Measurements from ENCODE around the gene RSPH10B.
"Not testable (repeated sequence)": the region's sequence is repeated elsewhere in the genome, so short reads cannot be mapped to it uniquely, and the experiment has no call there.

The RSPH10B gene

DNA sequence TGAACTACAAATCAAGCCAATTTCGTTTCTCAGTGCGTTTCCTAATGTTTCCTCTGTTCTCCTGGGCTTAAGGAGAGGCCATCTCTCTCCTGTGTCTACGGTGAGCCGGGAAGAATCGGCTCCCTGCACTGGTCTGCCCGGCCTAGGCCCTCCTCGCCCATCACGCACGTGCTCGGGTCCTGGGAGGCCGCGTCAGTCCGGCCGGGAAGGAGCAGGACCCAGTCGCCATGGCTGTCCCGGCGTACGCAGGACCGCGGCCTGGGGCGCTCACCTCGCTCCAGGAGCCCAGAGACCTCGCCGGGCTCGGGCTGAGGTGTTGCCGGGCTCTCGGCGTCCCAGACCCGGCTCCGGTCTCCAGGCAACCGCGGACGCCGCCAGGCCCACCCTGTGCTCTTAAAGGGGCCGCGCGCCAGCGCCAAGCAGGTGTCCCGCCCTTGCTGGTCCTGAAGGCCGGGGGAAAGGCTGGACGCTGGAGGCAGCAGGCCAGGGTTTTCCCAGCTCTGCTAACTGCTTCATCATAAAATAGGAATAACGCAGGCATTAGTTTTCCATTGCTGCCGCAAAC is at the start of gene RSPH10B:
TSS of gene RSPH10B (minus strand) at position 343 of the 565 bp plus-strand sequence. CDS start 3,573 bp downstream, outside the sequence.
- not testable (repeated sequence) for DNase-seq (ENCODE audit: low spot score); FAIRE-seq

DNA sequence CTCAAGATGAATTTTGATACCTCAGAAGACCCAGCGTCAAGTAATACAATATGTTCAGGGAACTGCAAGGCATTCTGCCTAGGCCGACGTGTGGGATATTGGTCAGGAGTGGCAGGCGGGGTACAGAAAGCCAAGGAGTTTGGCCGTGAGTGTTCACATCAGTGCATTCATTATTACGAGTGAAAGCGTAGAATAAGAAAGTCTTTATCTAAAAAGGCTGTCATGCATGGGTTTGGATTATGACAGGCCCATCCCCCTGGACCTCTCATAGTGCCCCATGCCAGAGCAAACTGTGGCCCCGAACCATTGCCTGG is 46.1 kb upstream of the RSPH10B start:
- FAIRE-seq (no peak), DNase-seq (ENCODE audit: low spot score) (no peak)

DNA sequence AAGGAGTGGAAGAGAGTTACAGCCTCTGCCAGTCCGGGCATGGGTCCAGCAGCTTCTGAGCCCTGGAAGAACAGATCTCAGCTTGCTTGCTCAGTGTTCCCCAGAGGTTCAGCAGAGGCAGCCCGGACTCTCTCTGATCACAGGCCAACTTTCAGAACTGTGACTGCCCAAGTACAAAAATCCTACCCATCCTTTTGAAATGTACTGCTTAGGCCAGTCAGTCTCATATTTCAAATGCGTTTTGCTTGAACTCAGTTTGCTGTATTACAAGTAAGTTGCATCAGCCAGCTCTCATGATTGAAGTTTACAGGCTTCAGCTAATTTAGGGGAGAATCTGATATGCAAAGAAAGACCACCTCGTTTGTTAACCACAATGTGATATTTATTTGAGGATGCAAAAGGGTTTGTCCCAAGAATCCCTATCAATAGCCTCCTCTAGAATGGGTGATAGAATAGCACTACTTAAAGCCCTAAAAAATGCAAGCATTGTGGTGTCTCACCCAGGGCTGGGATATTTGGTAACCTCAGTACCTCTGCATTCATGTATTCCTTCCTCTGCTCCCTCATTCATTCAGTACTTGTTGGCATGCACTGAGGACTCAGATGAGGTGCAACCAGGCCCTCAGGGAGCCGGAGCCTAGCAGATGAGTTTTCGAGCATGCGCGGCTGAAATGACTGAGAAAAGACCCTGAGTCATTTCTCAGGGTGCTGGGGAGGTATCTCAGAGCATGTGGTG is 45.6 kb upstream of the RSPH10B start:
- FAIRE-seq (no peak), DNase-seq (ENCODE audit: low spot score) (no peak)

DNA sequence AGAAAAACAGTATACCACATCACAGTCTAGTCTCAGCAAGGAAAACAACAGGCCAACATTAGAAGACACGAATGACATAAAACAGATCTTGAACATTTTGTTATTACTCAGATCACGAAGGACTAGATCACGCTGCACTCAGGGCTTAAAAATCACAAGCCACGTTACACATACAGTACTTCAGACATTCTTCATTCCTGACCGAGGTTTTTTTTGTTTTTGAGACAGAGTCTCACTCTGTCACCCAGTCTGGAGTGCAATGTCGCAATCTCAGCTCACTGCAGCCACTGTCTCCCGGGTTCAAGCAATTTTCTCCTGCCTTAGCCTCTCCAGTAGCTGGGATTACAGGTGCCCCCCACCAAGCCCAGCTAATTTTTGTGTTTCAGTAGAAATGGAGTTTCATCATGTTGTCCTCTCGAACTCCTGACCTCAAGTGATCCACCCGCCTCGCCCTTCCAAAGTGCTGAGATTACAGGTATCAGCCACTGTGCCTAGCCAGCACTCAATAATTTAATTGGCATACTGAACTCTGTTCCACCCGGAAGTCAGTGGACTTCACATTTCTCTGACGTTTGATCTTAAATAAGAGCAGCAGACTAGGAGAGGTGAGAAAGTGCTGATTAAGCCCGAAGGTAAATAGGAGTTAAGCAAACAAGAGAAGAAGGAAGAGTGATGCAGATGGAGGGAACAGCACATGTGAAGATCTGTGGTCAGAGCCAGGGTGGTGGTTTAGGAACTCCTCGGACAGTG is 42.0 kb upstream of the RSPH10B start:
- no peak for FAIRE-seq
- DNase-seq (ENCODE audit: low spot score), result no peak

DNA sequence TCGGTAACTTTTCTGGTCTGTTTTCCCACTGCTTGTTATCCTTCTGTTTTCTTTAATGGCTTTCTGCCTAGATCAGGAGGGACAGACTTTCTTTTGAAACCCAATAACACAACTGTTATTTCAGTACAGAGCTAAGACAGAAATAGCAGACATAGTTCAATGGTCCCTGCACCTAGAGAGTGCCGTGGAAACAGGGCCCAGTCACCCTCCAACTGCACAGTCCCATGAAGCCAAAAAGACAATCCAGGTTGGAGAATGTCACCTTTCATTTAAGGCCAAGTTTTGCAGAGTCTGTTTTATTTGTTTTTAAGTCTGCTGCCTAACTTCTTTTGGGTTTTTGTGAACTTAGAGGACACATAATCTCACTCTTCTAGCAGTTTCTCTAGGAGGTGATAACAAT is 41.1 kb upstream of the RSPH10B start:
- DNase-seq (ENCODE audit: low spot score) (no peak), FAIRE-seq (no peak)

DNA sequence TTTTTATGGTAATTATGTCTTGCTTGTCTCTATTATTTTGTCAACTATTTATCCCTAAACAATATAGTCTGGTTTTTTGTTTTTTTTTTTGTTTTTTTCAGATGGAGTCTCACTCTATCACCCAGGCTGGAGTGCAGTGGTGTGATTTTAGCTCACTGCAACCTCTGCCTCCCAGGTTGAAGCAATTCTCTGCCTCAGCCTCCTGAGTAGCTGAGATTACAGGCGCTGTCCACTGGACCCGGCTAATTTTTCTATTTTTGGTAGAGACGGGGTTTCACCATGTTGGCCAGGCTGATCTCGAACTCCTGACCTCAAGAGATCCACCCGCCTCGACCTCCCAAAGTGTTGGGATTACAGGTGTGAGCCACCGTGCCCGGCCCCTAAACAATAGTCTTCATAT is 39.9 kb upstream of the RSPH10B start:
- FAIRE-seq, result not testable (repeated sequence)

DNA sequence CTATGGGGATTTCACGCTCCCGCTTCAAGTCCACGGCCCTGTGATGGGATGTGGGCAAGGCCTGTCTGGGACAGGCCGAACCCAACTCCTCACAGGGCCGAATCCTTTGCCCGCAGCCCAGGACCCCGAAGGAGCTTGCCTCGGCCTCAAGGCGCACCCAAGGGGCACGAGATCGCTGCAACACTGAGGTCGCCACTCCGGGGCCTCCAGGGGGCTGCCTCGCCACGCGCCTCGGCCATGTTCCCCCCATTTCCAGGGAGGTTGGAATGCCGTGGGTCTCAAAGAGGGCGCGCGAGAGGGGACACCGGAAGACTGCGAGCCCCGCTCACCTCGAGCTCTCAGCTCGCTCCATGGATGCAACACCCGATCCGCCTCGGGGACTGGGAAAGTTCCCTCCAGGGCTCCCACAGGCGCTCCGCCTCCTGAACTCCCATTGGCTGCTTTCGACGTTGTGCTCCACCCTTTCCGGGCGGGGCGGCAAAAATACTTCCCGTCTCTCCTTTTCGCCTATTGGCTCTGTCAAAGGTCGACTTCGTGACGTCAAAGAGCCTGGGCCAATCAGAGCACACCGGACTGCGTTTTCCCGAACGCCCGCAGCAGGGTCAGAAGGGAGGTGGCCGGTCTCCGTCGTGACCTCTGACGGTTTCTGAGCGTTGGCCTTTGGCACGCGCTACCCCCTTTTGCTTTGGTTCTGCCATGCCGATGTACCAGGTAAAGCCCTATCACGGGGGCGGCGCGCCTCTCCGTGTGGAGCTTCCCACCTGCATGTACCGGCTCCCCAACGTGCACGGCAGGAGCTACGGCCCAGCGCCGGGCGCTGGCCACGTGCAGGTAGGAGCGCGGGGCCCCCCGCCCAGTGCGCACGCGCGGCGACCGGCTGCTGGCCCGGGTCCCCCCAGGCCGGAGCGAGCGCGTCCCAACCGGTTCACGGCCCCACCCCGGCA is 38.5 kb upstream of the RSPH10B start, which contains the start of the genes AIMP2 and PMS2:
TSS of gene AIMP2 (plus strand) at position 605 of the 944 bp plus-strand sequence. CDS start at position 697, 92 bp downstream.
TSS of gene PMS2 (minus strand) at position 382 of the 944 bp plus-strand sequence. CDS start at position 352, 30 bp downstream.
- peak; percentile 93 for FAIRE-seq

More for the DNA sequence above, 39.9 kb upstream of the RSPH10B start:
- DNase-seq (ENCODE audit: low spot score), result not testable (repeated sequence)

DNA sequence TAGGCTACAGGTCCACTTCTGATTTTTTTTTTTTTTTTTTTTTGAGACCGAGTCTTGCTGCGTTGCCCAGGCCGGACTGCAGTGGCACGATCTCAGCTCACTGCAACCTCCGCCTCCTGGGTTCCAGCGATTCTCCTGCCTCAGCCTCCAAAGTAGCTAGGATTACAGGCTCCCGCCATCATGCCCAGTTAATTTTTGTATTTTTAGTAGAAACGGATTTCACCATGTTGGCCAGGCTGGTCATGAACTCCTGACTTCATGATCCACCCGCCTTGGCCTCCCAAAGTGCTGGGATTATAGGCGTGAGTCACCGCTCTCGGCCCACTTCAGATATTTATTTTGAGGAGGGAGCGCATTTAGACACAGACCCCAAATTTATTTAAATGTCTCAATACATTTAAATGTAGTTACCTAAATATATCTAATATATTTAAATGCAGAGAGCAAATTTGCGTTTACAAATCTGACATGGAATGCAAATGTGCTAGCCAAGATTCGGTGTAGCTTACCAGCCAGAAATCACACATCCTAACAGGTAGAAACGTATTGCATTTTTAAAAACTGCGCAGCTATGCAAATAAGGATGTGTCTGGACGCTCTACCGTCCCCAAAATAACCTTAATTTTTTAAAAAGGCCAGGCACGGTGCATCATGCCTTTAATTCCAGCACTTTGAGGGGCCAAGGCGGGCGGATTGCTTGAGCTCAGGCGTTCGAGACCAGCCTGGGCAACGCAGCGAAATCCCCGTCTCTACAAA is 37.5 kb upstream of the RSPH10B start:
- not testable (repeated sequence) for FAIRE-seq

More for the DNA sequence above, 38.5 kb upstream of the RSPH10B start, which contains the start of the genes AIMP2 and PMS2:
- DNase-seq (ENCODE audit: low spot score), result peak; percentile 99

DNA sequence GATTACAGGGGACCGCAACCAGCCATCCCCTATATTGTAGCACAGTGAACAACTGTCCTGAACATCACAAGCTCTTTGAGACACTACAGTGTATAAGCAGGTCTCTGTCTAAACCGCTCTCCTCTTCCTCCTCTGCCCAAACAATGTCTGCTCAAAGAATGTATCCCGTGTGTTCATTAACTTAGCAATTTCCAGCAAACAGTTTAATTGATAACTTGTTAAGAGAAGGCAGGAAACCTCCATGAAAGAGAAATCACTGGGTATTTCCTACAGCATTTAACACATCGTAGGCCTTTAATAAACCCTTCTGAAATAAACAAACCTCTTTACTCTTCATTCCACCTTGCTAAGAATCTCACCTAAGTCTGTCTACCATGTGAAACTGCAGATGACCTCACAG is 36.9 kb upstream of the RSPH10B start:
- FAIRE-seq, result no peak
- DNase-seq (ENCODE audit: low spot score), result no peak

More for the DNA sequence above, 37.5 kb upstream of the RSPH10B start:
- DNase-seq (ENCODE audit: low spot score), result not testable (repeated sequence)

DNA sequence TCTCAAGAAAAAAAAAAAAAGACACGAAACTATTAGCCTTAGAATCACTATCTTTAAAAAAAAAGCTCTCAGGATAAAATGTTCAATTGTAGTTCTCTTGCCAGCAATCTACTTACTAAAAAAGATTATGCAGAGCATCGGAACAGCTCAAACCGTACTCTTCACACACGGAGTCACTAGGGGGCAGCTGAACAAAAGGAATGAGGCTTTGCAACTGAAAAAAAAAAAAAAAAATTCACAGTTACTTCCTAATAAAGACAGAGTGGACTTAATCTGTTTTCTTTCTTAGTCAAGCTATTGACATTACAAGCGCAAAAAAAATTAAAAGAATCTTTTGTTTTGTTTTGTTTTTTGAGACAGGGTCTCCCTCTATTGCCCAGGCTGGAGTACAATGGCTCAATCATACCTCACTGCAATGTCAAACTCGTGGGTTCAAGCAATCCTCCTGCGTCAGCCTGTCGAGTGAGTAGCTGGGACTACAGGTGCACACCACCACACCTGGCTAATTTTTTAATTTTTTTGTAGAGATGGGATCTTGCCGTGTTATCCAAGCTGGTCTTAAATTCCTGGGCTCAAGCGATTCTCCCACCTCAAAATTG is 26.8 kb upstream of the RSPH10B start:
- FAIRE-seq (peak; percentile 73), DNase-seq (ENCODE audit: low spot score) (peak; percentile 45)

DNA sequence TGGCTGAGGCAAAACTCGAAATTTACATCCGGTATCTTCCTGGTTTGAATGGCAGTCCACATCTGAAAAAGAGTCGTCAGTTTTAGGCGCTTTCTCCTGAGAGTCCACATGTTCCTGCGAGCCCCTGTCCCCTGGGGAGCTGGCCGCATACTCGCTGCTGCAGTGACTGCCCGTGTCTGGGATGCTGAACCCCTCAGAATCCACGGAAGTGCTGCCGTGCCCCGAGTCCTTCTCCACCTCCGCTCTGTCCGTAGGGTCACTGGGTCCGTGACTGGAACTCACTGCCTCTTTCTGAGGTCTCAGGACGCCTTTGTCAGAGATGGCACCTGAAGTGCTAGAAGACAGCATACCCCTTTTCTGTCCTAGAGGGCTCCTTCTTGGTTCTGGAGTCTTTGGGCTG is 16.6 kb upstream of the RSPH10B start:
- not testable (repeated sequence) for FAIRE-seq; DNase-seq (ENCODE audit: low spot score)

DNA sequence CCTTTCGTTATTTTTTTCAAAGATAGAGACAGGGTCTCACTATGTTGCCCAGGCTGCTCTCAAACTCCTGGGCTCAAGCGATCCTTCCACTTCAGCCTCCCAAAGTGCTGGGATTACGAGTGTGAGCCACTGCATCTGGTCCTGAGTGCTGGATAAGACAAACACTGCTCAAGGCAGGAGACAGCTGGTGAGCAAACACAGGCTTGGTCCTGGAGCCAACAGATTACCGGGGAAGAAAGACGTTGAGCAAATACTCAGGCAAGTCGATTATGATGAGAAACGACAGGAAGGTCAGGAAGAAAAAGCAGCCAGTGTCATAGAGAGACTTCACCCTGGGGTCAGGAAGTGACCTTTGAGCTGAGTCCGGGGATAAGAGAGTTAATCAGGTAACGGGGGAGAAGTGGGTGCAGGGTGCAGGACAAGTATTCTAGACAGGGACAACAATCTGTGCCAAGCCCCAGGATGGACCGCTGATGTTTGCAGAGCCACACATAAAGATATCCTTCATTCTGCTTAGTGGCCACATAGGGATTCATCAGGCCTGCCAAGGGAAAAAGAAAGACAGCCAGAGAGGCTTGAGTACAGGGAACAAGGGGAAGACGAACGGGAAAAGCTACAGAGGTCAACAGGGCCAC is 9.3 kb upstream of the RSPH10B start:
- FAIRE-seq; DNase-seq (ENCODE audit: low spot score): not testable (repeated sequence)

DNA sequence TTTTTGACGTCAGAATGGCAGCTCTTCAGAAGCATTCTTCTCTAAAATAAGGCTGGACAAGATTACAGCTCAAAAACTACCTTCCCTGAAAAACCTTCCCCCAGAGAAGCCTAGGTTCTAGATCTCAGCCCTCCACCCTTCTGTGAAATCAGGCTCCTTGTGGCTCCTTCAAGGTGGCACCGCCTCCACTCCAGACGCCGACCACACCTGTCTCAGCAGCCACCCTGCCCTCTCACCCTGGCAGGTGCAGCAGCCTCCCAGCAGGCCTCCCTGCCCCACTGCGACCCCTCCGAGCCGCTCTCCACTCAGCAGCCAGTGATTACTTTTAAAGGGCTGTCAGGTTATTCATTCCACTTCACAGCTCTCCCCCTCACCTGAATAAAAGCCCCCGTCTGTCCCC is 3.1 kb upstream of the RSPH10B start:
- DNase-seq (ENCODE audit: low spot score), result not testable (repeated sequence)

DNA sequence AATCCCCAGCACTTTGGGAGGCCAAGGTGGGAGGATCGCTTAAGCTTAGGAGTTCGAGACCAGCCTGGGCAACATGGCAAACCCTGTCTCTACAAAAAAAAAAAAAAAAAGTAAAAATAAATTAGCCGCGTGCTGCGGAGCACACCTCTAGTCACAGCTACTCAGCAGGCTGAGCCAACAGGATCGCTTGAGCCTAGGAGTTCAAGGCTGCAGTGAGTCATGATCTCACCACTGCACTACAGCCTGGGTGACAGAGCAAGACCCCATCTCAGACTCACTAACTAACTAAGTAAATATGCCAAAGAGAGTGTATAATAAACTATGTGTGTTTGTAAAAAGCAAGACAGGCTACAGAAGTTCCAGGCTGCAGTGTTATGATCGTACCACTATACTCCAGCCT is 6.7 kb downstream of the RSPH10B start:
- DNase-seq (ENCODE audit: low spot score); FAIRE-seq: not testable (repeated sequence)

More for the DNA sequence above, 3.1 kb upstream of the RSPH10B start:
- not testable (repeated sequence) for FAIRE-seq

DNA sequence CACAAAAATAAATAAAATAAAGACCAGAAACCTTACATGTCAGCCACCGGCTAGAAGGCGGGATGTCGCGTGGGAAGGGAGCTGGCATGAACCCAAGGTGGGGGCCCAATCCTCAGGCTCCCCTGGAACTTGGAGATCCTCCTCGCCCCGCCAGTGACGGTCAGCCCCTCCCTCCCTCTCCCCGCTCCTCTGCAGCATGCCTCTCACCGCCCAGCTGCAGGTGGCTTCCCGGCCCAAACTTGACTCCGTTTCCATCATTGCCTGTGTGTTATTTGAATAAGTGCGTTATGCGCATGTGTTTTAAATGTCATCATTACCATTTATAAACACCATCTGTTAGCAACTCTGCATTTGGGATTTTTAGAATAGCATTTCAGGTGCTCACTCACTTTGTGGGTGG is 7.3 kb downstream of the RSPH10B start:
- not testable (repeated sequence) for FAIRE-seq; DNase-seq (ENCODE audit: low spot score)

DNA sequence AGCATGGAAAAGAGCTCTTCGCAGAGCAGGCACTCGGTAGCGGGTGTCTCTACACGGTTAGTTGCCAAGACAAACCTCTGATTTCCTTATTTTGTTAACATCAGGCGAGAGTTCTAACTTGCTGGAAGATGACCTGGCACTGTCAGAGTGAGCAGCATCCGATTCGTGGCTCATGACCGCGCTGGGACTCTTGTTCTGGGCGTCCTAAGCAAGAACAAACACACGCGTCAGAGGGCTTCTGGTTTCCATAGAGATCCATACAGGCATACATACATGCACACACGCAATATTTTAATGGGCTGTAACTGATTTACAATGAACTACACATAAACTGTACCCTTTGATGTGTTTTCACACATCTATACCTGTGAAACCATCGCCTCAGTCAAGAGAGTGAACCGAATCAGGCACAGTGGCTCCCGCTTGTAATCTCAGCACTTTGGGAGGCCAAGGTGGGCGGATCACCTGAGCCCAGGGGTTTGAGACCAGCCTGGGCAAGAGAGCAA is 35.5 kb downstream of the RSPH10B start:
- not testable (repeated sequence) for DNase-seq (ENCODE audit: low spot score); FAIRE-seq

DNA sequence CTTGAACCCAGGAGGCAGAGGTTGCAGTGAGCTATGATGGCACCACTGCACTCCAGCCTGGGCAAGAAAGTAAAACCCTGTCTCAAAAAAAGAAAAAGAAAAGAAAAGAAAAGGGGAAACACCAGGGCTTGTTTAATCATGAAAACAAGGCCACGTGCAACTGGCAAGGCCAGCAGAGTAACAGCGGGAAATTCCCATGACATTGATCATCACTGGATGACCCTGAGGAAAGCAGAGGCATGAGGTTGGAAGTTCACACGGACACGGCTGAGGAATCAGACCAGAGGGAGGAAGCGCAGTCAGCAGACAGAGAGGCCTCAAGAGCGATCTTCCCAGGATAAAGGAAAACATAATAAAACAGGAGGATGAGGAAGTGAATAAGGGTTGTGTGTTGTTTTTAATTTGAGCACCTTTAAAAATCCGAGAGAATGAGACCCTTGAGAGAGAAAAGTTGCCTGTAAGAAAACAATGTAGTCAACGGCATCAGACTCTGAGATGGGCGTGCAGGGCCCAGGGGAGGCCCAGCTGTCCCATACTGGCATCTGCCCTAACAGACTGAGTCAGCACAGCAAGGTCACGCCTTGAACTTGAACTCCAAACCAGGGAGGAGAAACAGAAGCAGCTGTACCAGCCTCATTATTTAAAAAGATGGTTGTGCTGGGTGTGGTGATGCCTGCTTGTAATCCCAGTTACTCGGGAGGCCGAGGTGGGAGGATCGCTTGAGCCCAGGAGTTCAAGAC is 38.4 kb downstream of the RSPH10B start:
- FAIRE-seq, result peak; percentile 98

DNA sequence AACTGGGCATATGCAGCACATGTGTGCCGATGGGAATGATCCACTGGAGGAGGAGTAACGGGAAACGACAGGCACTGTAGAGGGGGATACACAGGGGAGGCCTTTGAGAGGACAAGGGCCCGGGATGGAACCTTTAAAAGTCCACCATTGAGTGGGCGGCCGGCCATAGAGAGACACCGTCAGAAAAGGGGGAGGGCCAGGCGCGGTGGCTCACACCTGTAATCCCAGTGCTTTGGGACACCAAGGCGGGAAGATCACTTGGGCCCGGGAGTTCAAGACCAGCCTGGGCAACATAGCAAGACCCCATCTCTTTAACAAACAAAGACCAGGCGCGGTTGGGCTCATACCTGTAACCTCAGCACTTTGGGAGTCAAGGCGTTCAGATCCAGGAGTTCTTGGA is 39.2 kb downstream of the RSPH10B start:
- not testable (repeated sequence) for FAIRE-seq; DNase-seq (ENCODE audit: low spot score)

More for the DNA sequence above, 38.4 kb downstream of the RSPH10B start:
- peak; percentile 84 for DNase-seq (ENCODE audit: low spot score)

Measured in RCC 7860 (cell line).